ENCODE data around the gene TTC5. TPM values are rescaled to one million over a fixed set of nuclear protein-coding genes. Genes with fewer than 3 reads are reported as not detected.

TTC5 gene
- total and polyA plus RNA-seq, 2 donors (not counting 3 experiments of a cell fraction or from before 2014, with no cell fraction given) = 10.9 to 22.9 TPM

DNA sequence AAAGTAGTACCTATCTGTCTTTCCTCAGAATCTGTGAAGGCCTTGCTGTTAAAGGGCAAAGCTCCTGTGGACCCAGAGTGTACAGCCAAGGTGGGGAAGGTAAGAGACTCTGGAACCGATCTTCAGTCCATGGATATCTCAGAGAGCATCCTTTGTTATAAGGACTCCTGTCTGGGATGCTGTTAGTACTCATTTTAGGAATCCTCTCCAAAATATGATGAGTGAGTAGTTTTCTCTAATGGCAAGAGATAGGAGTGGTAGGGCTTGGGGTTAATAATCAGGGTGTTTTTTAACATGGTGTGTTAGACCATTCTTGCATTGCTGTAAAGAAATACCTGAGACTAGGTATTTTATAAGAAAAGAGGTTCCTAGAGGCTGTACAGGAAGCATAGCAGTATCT, 39.6 kb upstream of the TTC5 start:
- no peak for TF ChIP-seq POLR2AphosphoS5 (IDR thresholded peaks at IDR 0.05; ENCODE audit: insufficient read depth, low read depth, low read length)
- TF ChIP-seq, protein P1, sequence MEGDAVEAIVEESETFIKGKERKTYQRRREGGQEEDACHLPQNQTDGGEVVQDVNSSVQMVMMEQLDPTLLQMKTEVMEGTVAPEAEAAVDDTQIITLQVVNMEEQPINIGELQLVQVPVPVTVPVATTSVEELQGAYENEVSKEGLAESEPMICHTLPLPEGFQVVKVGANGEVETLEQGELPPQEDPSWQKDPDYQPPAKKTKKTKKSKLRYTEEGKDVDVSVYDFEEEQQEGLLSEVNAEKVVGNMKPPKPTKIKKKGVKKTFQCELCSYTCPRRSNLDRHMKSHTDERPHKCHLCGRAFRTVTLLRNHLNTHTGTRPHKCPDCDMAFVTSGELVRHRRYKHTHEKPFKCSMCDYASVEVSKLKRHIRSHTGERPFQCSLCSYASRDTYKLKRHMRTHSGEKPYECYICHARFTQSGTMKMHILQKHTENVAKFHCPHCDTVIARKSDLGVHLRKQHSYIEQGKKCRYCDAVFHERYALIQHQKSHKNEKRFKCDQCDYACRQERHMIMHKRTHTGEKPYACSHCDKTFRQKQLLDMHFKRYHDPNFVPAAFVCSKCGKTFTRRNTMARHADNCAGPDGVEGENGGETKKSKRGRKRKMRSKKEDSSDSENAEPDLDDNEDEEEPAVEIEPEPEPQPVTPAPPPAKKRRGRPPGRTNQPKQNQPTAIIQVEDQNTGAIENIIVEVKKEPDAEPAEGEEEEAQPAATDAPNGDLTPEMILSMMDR (IDR thresholded peaks at IDR 0.05; ENCODE audit: extremely low read depth in 1 of 2, insufficient read depth in 1 of 2, low read depth in 1 of 2, low read length in 2 of 2) = no peak
- no peak for TF ChIP-seq POLR2A (IDR thresholded peaks at IDR 0.05; ENCODE audit: low read depth, low read length)
- no peak for TF ChIP-seq GATA2 (IDR thresholded peaks at IDR 0.05; ENCODE audit: insufficient read depth, insufficient read length, low read depth, low read length)
- TF ChIP-seq FOS (IDR thresholded peaks at IDR 0.05; ENCODE audit: borderline replicate concordance, insufficient read depth, low read length) = no peak
- no peak for TF ChIP-seq EZH2 (IDR thresholded peaks at IDR 0.05; ENCODE audit: borderline replicate concordance, low read depth, low read length, severe bottlenecking)
- TF ChIP-seq, protein P2, sequence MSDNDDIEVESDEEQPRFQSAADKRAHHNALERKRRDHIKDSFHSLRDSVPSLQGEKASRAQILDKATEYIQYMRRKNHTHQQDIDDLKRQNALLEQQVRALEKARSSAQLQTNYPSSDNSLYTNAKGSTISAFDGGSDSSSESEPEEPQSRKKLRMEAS (IDR thresholded peaks at IDR 0.05; ENCODE audit: insufficient read depth, insufficient read length) = no peak
- no peak for TF ChIP-seq JUN (IDR thresholded peaks at IDR 0.05; ENCODE audit: borderline replicate concordance, insufficient read depth, insufficient read length, low read depth)
- TF ChIP-seq MYC (IDR thresholded peaks at IDR 0.05; ENCODE audit: low read depth, low read length) = no peak
- FAIRE-seq (no peak), DNase-seq (ENCODE audit: low read depth, low spot score) (no peak)
- Histone ChIP-seq H3K36me3 (ENCODE audit: control insufficient read depth in 2 of 2, extremely low read depth in 1 of 2, insufficient read depth in 2 of 2, low read length in 2 of 2) (peaks cover 0 to 3% of the 10 kb centered on the region in 2 experiments), H3K9ac (replicated peaks; ENCODE audit: extremely low read depth, insufficient read depth, low read length) (no peak overlapping the region), H3K27me3 (ENCODE audit: control insufficient read depth in 2 of 2, insufficient read depth in 2 of 2, low read length in 2 of 2) (no peaks in the 10 kb centered on the region), H3K79me2 (ENCODE audit: control insufficient read depth, insufficient read depth, low read length) (peaks cover 14% of the 10 kb centered on the region), H3K9me3 (replicated peaks; ENCODE audit: control insufficient read depth, insufficient read depth, low read length) (no peaks in the 10 kb centered on the region), H3K4me2 (ENCODE audit: insufficient read depth, low read length) (no peak overlapping the region), H4K20me1 (replicated peaks; ENCODE audit: control insufficient read depth, extremely low read depth, insufficient read depth, low read length) (no peaks in the 10 kb centered on the region), H2AFZ (ENCODE audit: low read depth, low read length) (no peak overlapping the region), H3K4me3 (replicated peaks in 1 of 3; ENCODE audit: insufficient read depth in 1 of 3, low read depth in 1 of 3, low read length in 3 of 3) (no peak overlapping the region), H3K4me1 (ENCODE audit: control insufficient read depth, extremely low read depth, insufficient read depth, low read length) (peaks cover 19% of the 10 kb centered on the region), H3K9me1 (replicated peaks; ENCODE audit: control insufficient read depth, extremely low read depth, insufficient read depth, low read length) (no peaks in the 10 kb centered on the region), H3K27ac (ENCODE audit: insufficient read depth, low read depth, low read length) (no peak overlapping the region)
- ChIA-PET POLR2A (no interaction called here), CTCF (interaction anchor here (6.4 kb wide), 1 partner anchor 17 kb away, joined by 73 read pairs; no protein-coding TSS in a partner anchor)
- intact Hi-C loops (cut with micrococcal nuclease) = no loop called here
- dilution Hi-C loops (cut with MboI; ENCODE audit: extremely low pct_ligation_motif_present, low sequenced_read_pairs) = no loop called here
- no TSS peak for BruUV-seq (replicated peaks)

Measured in endothelial cell of umbilical vein (primary cell).